HG02938 (cell line): ENCODE measurements around the gene ADRM1.

Experiments
- ATAC-seq: cut with Tn5 transposase; IDR thresholded peaks from one replicate; pipeline ENCODE4 v1.9.1; 2021; ENCODE audit warnings: mild to moderate bottlenecking, moderate library complexity; ENCODE audit not compliant: unreplicated experiment

Gene ADRM1

DNA sequence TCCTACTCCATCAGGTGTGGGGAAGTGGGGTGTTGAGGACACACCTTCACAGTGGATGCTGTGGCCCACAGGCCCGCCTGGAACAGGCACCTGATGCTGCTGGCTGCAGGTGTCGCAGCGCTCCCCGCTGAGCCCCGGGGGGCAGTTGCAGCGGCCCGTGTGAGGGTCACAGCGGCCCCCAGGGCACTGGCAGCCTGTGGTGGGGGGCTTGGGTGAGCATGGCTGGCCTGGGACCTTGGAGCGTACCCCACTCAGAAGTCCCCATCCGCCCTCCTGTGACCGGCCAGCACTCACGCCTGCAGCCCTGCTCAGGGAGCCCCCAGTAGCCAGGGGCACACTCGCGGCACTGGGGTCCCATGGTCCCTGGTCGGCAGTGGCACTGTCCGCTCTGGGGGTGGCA is 19.2 kb downstream of the ADRM1 start:
- no peak for ATAC-seq

GRCh38 chr20:62322492-62323041 is 19.8 kb downstream of the ADRM1 start:
- ATAC-seq: no peak

DNA sequence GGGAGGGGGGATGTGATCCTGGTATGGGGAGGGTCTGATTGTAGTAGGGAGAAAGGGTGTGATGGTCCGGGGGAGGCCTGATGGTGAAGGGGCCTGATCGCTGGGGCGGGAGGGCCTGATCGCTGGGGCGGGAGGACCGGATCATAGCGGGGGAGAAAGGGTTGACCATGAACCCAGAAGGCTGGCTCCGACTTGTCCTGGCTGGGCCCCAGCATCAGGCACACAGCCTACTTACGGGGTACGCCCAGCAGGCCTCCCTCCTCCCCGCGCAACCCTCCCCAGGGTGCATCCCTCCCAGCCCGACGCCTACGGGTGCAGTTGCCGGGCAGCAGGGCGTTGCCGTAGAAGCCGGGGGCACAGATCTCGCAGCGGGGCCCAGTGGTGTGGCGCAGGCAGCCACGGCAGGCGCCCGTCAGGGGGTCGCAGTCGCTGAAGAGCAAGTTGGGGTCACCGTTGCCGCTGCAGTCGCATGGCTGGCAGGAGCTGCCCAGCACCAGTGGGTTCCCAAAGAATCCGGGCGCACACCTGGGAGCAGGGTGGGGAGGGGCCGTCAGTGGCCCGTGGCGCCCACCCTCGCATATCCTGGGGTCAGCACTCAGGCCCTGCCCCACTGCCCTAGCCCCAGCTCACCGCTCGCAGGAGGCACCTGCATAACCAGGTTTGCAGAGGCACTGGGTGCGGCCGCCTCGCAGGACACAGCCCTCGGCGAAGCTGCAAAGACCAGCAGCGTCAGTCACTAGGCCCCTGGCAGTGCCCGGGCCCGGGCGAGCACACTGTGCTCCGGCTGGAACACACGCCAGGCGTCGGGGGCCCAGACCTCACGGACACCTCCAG is 20.6 kb downstream of the ADRM1 start:
- no peak for ATAC-seq

- ATAC-seq: no peak
These were observed 21.4 kb downstream of the ADRM1 start for GRCh38 chr20:62323980-62324906.

DNA sequence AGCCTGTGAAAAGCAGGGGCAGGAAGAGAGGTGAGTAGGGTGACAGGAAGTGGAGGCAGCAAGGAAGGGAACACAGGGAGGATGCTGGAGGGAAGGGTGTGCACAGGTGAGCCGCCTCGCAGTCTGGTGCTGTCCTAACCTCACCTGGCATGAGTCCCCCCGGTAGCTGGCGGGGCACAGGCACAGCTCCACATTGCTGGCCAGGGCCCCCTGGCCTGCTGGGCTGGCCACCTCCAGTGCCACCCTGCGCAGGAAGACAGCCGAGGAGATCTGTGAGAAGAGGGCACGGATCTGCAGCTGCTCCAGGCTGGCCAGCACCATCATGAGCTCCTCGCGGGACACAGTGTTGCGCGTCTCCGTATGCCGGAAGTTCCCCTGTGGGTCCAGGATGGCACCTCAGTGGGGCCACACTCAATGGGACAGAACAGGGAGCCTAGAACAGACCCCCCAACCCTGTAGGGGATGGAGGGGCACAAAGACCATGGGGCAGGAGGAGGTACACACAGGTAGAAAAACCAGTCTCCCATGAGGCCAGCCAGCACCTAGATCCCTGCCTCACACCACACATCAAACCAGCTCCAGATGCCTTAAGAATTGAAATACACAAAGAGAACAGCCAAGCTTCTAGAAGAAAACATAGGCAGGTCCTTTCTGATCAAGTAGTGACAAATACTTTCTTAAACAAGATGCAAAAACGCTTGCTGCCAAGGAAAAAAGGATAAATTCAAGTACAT is 22.5 kb downstream of the ADRM1 start:
- no peak for ATAC-seq

DNA sequence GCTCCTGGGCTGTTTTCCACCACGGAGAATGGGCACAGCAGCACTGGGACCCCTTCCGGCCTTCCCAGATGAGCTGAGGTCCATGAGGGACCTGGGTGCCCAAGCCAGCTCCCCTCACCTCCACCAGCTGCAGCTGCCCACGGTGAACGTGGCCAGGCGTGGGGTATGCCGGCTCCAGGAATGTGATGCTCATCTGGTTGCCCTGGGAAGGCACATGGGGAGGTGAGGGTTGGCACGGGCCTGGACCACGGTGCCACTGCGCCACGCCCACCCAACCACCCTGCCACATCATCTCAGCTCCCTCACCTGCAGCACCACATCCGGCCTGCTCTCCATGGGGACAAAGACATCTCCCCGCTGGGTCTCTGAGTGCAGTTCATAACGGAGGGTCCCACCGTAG is 23.8 kb downstream of the ADRM1 start:
- ATAC-seq: no peak

DNA sequence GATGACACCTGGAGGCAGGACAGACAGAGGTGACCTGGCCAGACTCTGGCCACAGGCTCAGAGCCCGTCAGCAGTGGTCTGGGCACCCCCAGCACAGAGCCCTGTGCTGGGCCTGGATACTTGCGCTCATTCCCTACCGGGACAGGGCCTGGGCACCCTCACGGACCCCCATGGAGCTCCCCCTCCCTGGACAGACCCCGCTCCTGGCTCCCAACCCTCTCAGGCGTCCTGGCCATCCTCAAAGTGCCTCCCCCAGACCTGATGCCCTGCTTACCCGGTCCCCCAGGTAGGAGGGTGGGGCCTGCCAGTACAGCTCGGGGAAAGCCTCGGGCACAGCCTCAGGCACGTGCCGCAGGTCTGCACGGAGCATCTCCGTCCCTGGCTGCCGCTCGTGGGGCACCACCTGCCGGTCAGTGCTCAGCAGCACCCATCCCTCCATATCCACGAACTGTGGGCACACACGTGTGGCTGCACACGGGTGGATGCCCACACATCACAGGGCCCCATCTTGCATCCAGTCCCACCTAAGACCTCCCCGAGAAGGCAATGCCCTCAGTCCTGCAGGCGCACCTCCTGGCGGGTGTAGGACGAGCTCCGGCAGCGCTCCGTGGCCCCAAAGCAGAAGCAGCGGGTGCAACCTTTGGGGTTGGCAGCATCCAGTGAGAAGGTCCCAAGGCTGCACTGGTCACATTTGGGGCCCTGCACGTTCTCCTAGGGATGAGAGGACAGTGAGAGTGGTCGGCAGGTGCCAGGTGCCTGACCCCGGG is 24.3 kb downstream of the ADRM1 start:
- ATAC-seq: no peak

DNA sequence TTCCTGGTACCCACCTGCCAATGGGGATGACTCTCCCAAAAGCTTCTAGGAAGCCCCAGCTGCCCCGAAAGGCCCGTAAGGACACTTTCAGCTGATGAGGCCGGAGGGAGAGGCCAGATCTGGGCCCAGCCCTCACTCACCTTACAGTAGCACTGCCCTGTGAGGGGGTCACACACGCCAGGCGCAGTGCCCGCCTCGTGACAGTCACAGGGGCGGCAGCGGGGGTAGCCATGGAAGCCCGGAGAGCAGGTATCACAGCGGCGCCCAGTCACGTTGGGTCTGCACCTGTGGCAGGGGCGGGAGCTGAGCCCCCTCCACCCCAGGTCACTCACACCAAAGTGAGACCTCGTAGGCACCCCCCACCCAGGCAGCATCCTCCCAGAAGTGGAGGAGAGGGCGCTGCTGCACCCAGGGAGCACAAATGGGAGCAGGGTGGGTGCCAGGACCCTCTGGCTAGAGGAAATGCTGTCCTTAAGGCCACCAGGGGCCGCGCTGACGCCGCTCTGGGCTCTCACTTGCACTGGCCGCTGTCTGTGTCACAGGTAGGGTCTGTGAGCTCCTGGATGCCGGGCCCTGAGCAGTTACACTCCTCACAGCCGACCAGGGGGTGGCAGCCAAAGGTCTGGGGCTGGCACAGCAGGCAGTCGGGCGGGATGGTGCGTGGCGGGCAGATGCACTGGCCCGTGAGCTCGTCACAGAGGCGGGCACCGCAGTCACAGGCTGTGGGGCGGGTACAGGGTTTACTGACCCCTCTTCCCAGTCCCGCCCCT is 25.1 kb downstream of the ADRM1 start:
- ATAC-seq: no peak

DNA sequence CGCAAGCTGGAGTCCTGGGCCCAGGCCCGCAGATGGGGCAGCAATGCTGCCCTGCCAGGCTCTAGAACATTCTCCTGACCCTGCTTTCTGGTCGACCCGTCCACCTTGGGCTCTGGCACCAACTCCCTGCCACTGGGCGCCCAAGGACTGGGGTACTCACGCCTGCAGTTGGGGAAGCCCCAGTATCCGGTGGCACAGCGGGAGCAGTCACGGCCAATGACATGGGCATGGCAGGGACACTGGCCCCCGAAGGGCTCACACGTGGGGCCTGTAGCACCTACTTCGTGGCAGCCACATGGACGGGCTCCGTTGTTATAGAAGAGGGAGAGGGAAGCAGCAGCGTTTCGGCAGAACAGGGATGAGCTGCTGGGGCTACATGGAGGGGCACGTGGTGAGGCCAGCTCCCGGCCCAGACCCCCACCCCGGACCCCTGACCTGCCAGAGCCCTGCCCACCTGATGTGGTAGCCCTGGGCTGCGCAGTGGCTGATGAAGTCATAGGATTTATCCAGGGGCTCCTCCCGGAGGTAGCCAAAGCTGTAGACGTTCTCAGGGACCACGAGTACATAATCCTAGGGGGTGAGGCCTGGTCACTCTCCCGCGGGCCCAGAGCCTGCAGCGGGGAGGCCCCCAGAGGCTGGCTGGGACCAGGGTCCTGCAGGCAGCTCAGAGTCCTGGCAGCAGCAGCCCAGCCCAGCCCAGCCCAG is 26.0 kb downstream of the ADRM1 start:
- ATAC-seq: no peak

GRCh38 chr20:62329389-62330377 is 26.9 kb downstream of the ADRM1 start:
- no peak for ATAC-seq

DNA sequence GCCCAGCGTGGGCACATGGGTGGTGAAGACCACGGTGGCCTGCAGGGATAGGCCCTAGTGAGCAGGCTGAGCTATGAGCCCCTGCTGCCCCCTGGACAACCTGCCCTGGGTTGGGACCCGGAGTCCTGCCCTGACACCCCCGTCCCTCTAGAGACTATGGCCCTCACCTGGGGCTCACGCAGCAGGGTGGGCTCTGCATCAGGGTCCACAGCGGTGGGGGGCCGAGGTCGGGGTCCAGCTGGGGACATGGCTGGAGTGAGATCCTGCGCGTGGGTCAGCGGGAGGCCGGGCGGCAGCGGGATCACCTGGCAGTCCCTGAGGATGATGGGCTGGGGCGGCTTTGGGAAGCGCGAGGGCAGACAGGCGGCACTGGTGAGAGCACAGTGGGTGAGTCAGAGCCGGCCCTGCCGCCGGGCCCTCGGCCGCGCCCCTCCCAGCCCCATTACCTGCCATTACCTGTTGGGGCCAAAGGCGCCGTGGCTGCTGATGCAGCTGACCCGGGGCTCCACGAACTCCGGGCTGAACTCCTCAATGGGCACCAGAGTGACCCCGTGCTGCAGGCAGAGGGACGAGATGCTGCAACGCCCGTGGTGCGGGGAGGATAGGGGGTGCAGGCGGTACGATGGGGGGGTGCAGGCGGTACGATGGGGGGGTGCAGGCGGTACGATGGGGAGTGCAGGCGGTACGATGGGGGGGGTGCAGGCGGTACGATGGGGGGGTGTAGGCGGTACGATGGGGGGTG is 27.9 kb downstream of the ADRM1 start:
- no peak for ATAC-seq

GRCh38 chr20:62331347-62331746 is 28.6 kb downstream of the ADRM1 start:
- no peak for ATAC-seq

- ATAC-seq: no peak
These were observed 29.6 kb downstream of the ADRM1 start for GRCh38 chr20:62332421-62332820.

GRCh38 chr20:62332989-62333819 is 30.4 kb downstream of the ADRM1 start:
- no peak for ATAC-seq

- no peak for ATAC-seq
These were observed 31.2 kb downstream of the ADRM1 start for GRCh38 chr20:62333820-62334595.
